Left ventricle myocardium inferior (tissue), 1 donor: ENCODE data around the gene CASP10. TPM values are rescaled to one million over a fixed set of nuclear protein-coding genes. Genes with fewer than 3 reads are reported as not detected.

Experiments used
- DNase-seq: peaks from one replicate; pipeline ENCODE4 v3.0.0-alpha.2; 2020
- H3K27ac ChIP-seq: fragments of 200-600 bp; replicated peaks from 2 replicates; pipeline ENCODE4 v1.8.0; 2021
- H3K27me3 ChIP-seq: fragments of 200-600 bp; 2 replicates; pipeline ENCODE4 v1.8.0; 2021; ENCODE audit warnings: low read depth
- H3K36me3 ChIP-seq: fragments of 200-600 bp; 2 replicates; pipeline ENCODE4 v1.8.0; 2021
- H3K4me1 ChIP-seq: fragments of 200-600 bp; 2 replicates; pipeline ENCODE4 v1.8.0; 2021
- H3K4me3 ChIP-seq: fragments of 200-600 bp; 2 replicates; pipeline ENCODE4 v1.8.0; 2021; ENCODE audit warnings: mild to moderate bottlenecking, moderate library complexity
- H3K9me3 ChIP-seq: fragments of 200-600 bp; replicated peaks from 2 replicates; pipeline ENCODE4 v1.8.0; 2021
- CTCF ChIP-seq: fragments of 200-600 bp; IDR thresholded peaks from 2 replicates; pipeline ENCODE4 v1.8.0; 2021; ENCODE audit warnings: antibody characterized with exemption, mild to moderate bottlenecking, borderline replicate concordance
- intact Hi-C: fragments of 100-400 bp; cut with micrococcal nuclease; formaldehyde crosslinking; loops from one replicate; pipeline ENCODE4 v1.11.0; 2022
- total RNA-seq: library from RNA; stranded (reverse); fragmentation: NEBNext Ultra II Directional; extraction: Animal tissue kit (Norgen Biotek cat#: 25700); gene quantifications from one replicate; pipeline ENCODE4 v1.2.1, GENCODE V29; 2021
- donor health status: DM: no; HTN: yes; CAD: no; lungs with severe emphysema.

The CASP10 gene
- total RNA-seq, 1 donor from 2014 or later, result 5.4 TPM

GRCh38 chr2:201257956-201258665 is 75.2 kb downstream of the CASP10 start:
- peak overlapping the region; percentile 73 for H3K4me3 ChIP-seq
- H3K36me3 ChIP-seq, result no peaks in the 10 kb centered on the region
- H3K9me3 ChIP-seq, result no peaks in the 10 kb centered on the region
- no peak for TF ChIP-seq CTCF
- peak overlapping the region; percentile 88 for H3K27ac ChIP-seq
- peak; percentile 58 for DNase-seq
- intact Hi-C loops, result no loop called here
- H3K4me1 ChIP-seq, result peaks cover 28% of the 10 kb centered on the region
- no peaks in the 10 kb centered on the region for H3K27me3 ChIP-seq

GRCh38 chr2:201258666-201259615 is 76.0 kb downstream of the CASP10 start:
- no peaks in the 10 kb centered on the region for H3K9me3 ChIP-seq
- peak; percentile 19 for TF ChIP-seq CTCF
- H3K4me3 ChIP-seq, result peak overlapping the region; percentile 73
- no peaks in the 10 kb centered on the region for H3K36me3 ChIP-seq
- no peaks in the 10 kb centered on the region for H3K27me3 ChIP-seq
- H3K4me1 ChIP-seq, result peaks cover 28% of the 10 kb centered on the region
- H3K27ac ChIP-seq, result peak overlapping the region; percentile 88
- intact Hi-C loops, result no loop called here
- DNase-seq, result no peak

GRCh38 chr2:201260302-201260800 is 77.4 kb downstream of the CASP10 start, which contains the start of gene CASP8:
Gene CASP8, plus strand, starts transcription at chr2:201260536. Its CDS starts 5,951 bp downstream, at chr2:201266487.
- TF ChIP-seq CTCF, result no peak
- H3K9me3 ChIP-seq, result no peaks in the 10 kb centered on the region
- H3K27me3 ChIP-seq, result no peaks in the 10 kb centered on the region
- H3K27ac ChIP-seq, result peak within 1 kb of the TSS; percentile 88
- no peaks in the 10 kb centered on the region for H3K36me3 ChIP-seq
- DNase-seq, result no peak
- intact Hi-C loops, result no loop called here
- H3K4me1 ChIP-seq, result peaks cover 37% of the 10 kb centered on the region
- peak within 1 kb of the TSS; percentile 73 for H3K4me3 ChIP-seq

GRCh38 chr2:201261471-201261870 is 78.5 kb downstream of the CASP10 start:
- intact Hi-C loops, result no loop called here
- Histone ChIP-seq H3K36me3 (peaks cover 1% of the 10 kb centered on the region), H3K27ac (no peak overlapping the region), H3K9me3 (no peaks in the 10 kb centered on the region), H3K27me3 (no peaks in the 10 kb centered on the region), H3K4me3 (no peak overlapping the region), H3K4me1 (peaks cover 37% of the 10 kb centered on the region)
- no peak for DNase-seq
- TF ChIP-seq CTCF, result no peak

- TF ChIP-seq CTCF, result no peak
- Histone ChIP-seq H3K27me3 (no peaks in the 10 kb centered on the region), H3K36me3 (peaks cover 5% of the 10 kb centered on the region), H3K4me1 (peaks cover 37% of the 10 kb centered on the region), H3K27ac (no peak overlapping the region), H3K4me3 (no peak overlapping the region), H3K9me3 (no peaks in the 10 kb centered on the region)
- intact Hi-C loops, result no loop called here
- no peak for DNase-seq
Observed at GRCh38 chr2:201261906-201262305, 79.0 kb downstream of the CASP10 start.
